Measurements from ENCODE around the gene MTERF1. TPM values are rescaled to one million over a fixed set of nuclear protein-coding genes. Genes with fewer than 3 reads are reported as not detected.
A peak's percentile ranks its signal among the peaks of the same experiment; 100 is the strongest.

MTERF1 gene
- total and polyA plus RNA-seq, 9 of the 15 experiments (the other 6 are each of a cell fraction or from before 2014, with no cell fraction given), result 15.7 to 49.2 (median 29.1) TPM

- peak; percentile 81 for TF ChIP-seq ZNF592 (IDR thresholded peaks at IDR 0.05)
- no peak for TF ChIP-seq ZNF407 (IDR thresholded peaks at IDR 0.05; ENCODE audit: low read depth)
- TF ChIP-seq RHOXF2B (CRISPR knock-in tag; conservative IDR thresholded peaks at IDR 0.05), result no peak
- no peak for TF ChIP-seq PTBP1 (IDR thresholded peaks at IDR 0.05; ENCODE audit: low read depth, low read length)
- TF ChIP-seq GATA2 (CRISPR knock-in tag; IDR thresholded peaks at IDR 0.05), result no peak
- TF ChIP-seq RB1 (IDR thresholded peaks at IDR 0.05; ENCODE audit: low read depth), result peak; percentile 93
- no peak for TF ChIP-seq ZNF224 (CRISPR knock-in tag; IDR thresholded peaks at IDR 0.05)
- no peak for TF ChIP-seq ATF3 (IDR thresholded peaks at IDR 0.05)
- TF ChIP-seq ATF3 (CRISPR knock-in tag; conservative IDR thresholded peaks at IDR 0.05), result peak; percentile 85
- TF ChIP-seq ZSCAN29 (IDR thresholded peaks at IDR 0.05), result no peak
- TF ChIP-seq U2AF2 (optimal IDR thresholded peaks at IDR 0.05; ENCODE audit: low read depth, low read length), result no peak
- 0 out of 2 replicates have a peak, but pooled peaks have one; percentile 28 for TF ChIP-seq JUN (IDR thresholded peaks at IDR 0.05; ENCODE audit: borderline replicate concordance, low read depth, low read length)
- TF ChIP-seq JUN (CRISPR knock-in tag; IDR thresholded peaks at IDR 0.05; ENCODE audit: borderline replicate concordance), result no peak
- TF ChIP-seq NFIX (CRISPR knock-in tag; IDR thresholded peaks at IDR 0.05; ENCODE audit: low read depth), result no peak
- TF ChIP-seq ZNF408 (CRISPR knock-in tag; IDR thresholded peaks at IDR 0.05; ENCODE audit: low read depth), result no peak
Observed at GRCh38 chr7:91880413-91881241, at the start of gene MTERF1 (continued).

All from K562 (cell line).